D721Med (cell line): ENCODE measurements around the gene CAPZB.

Experiments used
- DNase-seq: peaks from one replicate; pipeline ENCODE4 v3.0.0; 2011; ENCODE audit warnings: low spot score; ENCODE audit not compliant: insufficient read length
- FAIRE-seq: peaks from 2 replicates; lab custom pipeline; 2011; peaks lifted over from hg19 to GRCh38; lab: Jason Lieb, UNC
- TF ChIP-seq, protein P1 (sequence below): IDR thresholded peaks from 2 replicates; pipeline ENCODE4 v1.5.1; 2012; ENCODE audit warnings: mild to moderate bottlenecking, control low read depth; ENCODE audit not compliant: insufficient read depth; ENCODE audit errors: missing control alignments

The CAPZB gene

DNA sequence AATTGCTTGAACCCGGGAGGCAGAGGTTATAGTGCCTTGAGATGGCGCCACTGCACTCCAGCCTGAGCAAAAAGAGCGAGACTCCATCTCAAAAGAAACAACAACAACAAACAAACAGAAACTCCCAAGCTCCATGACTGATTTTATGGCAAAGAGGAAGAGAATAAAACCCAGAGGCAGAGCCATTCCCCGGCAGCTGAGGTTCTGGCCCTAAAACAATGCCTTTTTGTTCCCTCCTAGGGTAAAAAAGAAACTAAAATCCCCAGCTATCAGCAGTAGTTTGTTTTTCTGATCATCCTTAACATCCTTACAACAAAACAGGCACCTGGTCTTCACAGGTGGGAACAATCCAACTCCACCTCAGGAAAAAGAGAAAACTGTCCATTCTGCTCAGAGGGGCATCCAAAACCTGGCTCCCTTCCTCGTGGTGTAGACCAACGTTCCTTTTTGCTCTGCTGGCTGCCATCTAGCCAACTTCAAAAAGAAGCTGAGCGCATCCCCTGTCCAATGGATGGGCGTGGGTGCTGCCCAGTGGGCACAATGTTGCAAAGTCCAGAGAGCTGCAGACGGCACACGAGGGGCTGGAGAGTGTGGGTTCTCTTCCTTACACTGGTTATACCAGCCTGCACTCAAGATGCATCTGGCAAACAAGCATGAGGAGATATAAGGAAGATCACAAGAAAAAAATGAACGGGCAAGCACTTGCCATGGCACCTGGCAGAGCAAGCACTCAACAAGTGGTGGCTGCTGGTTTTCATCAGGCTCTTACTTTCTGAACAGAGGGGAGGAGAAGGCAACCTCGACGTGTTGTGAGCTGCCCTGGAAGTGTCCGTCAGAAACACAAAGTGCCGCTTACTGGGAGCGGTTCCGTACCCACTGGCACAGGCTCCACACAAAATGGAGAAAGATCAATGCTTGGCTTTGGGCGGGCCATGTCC, 118.5 kb downstream of the CAPZB start:
- TF ChIP-seq, protein P1, sequence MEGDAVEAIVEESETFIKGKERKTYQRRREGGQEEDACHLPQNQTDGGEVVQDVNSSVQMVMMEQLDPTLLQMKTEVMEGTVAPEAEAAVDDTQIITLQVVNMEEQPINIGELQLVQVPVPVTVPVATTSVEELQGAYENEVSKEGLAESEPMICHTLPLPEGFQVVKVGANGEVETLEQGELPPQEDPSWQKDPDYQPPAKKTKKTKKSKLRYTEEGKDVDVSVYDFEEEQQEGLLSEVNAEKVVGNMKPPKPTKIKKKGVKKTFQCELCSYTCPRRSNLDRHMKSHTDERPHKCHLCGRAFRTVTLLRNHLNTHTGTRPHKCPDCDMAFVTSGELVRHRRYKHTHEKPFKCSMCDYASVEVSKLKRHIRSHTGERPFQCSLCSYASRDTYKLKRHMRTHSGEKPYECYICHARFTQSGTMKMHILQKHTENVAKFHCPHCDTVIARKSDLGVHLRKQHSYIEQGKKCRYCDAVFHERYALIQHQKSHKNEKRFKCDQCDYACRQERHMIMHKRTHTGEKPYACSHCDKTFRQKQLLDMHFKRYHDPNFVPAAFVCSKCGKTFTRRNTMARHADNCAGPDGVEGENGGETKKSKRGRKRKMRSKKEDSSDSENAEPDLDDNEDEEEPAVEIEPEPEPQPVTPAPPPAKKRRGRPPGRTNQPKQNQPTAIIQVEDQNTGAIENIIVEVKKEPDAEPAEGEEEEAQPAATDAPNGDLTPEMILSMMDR, result no peak
- DNase-seq, result no peak
- FAIRE-seq, result no peak

DNA sequence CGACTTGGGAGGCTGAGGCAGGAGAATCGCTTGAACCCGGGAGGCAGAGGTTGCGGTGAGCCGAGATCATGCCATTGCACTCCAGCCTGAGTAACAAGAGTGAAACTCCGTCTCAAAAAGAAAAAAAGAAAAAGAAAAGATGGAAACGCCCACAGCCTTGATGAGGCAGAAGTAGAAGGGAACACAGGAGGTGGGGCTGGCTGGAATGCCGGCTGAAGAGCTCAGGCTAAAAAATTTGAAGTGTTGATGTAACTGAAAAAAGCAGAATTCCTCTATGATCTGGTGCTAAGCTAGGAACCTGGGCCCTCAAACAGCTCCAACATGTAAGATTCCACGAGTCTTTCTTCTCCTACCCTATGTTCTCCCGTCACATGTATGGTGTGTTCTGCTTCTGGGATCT, 119.6 kb downstream of the CAPZB start:
- TF ChIP-seq, protein P1, result no peak
- DNase-seq (no peak), FAIRE-seq (no peak)

DNA sequence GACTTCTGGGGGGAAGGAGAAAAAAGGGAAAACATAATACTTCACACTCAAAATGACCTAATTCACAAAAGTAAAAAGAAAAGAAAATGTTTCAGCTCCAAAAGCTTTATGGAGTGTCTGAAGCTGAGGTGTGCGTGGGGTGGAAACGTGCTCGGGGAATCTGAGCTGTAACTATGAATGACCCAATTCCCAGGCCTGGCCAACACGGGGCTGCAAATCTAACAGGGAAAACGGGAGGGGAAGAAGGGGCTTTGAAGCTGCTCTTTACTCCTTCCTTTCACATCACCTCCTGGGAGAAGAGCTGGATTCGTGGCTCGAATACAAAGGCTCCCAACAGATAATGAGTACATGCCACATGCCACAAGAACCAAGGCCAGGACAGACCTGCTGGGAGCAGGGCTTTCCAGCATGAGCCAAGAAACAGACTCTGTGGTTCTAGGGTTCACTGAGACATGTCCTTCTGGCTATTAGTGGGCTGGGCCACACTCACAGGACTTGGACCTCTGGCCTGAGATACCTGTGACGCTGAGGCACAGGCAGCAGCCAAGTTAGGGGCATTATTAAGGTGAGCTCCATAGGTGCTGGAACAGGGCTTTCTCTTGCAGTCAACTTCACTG, 121.7 kb downstream of the CAPZB start:
- TF ChIP-seq, protein P1, result no peak
- DNase-seq (no peak), FAIRE-seq (no peak)

DNA sequence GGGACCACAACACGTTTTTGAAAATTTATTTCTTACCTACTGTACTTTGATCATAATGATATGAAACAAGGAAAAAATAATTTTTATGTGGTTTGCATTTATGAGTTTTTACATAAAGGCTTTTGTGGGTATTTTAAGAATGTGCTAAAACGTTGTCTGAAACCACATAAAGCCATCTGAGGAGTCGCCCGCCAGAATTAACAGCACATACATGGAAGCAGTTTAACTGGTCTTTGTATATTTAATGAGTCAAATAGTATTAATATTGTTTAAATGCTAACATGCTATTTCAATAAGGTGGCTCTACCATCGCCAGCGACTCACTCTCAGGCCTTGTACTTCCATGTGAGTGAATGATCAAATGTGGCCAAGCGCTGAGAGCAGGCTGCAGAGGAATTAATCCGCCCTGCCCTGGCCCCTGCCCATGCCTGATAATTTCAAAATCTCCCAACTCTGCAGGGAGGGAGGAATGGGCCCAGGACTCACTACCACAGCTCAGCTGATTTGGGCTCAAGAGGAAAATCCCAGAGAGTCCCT, 123.7 kb downstream of the CAPZB start:
- FAIRE-seq, result no peak
- TF ChIP-seq, protein P1, result no peak
- DNase-seq, result no peak

DNA sequence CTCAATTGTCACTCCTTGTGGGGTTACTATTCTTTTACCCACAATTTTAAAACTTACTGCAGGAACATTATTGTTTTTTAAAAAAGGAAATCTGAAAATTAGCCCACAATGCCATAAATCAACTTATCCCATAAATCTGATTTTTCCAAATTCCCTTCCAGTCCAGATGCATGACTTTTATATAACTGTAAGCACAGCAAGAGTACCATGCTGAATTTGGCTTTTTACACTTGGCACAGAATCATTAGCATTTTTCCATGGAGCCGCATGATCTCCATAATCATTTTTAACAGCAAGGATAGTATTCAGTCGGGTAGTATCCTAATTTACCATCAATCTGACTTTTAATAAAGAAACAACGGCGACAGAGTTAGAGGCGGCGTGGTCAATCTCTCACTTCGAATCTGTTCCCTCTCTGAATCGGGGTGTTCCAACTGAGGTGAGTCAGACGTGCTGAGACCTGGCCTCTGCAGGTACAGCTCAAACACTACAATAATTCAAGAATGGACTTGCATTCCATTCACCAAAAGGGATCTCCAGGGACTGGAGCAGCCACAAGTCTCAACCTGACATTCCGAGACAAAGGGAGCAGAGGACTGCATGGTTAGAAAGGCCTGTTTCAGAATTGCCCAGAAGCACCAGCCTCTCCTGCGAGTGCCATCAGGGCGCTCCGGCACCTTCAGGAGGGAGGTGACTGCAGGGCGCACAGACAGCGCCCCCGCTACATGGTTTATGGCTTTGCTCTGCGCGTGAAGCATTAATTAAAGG, 124.3 kb downstream of the CAPZB start:
- DNase-seq (no peak), FAIRE-seq (no peak)
- TF ChIP-seq, protein P1, result no peak

DNA sequence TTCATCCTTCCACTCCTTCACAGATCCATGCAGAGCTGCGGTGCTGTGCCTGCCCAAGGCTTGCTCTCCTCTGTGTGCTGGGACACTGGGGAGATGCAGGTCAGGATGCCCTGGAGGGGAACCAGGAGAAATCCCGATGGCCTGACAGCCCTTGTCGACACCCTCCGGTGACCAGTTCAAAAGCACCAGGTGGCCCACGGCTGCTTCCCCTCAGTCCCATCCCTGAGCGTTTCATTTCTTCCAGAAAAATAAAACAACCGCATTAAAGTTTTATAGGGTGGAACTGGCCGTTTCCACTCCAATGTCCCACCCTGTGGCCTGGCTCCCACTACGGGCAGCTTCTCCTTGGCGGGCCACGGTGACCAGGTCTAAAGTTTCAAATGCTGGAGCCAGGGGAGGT, 124.9 kb downstream of the CAPZB start:
- FAIRE-seq (no peak), DNase-seq (no peak)
- TF ChIP-seq, protein P1, result no peak
